Endodermal cell (in vitro differentiated cells): ENCODE data around the gene TAB2. TPM values are rescaled to one million over a fixed set of nuclear protein-coding genes. Genes with fewer than 3 reads are reported as not detected.

ENCODE experiments used
- DNase-seq: peaks from one replicate; pipeline ENCODE4 v3.0.0-alpha.2; 2017
- H3K27ac ChIP-seq: 2 replicates; pipeline ENCODE4 v1.5.1; 2013; ENCODE audit warnings: mild to moderate bottlenecking, low read depth, low read length, moderate library complexity
- H3K27me3 ChIP-seq: 2 replicates; pipeline ENCODE4 v1.6.1; 2013; ENCODE audit warnings: mild to moderate bottlenecking, low read length, moderate library complexity; ENCODE audit not compliant: insufficient read depth, control insufficient read depth, poor library complexity, severe bottlenecking
- H3K36me3 ChIP-seq: 2 replicates; pipeline ENCODE4 v1.7.0; 2013; ENCODE audit warnings: mild to moderate bottlenecking, low read length, moderate library complexity; ENCODE audit not compliant: control insufficient read depth, insufficient read depth
- H3K4me1 ChIP-seq: one replicate; pipeline ENCODE4 v1.7.0; 2013; ENCODE audit warnings: low read length; ENCODE audit not compliant: control insufficient read depth, insufficient read depth
- H3K4me3 ChIP-seq: 2 replicates; pipeline ENCODE4 v1.5.1; 2013; ENCODE audit warnings: mild to moderate bottlenecking, low read length, moderate library complexity
- H3K9ac ChIP-seq: 2 replicates; pipeline ENCODE4 v1.6.1; 2013; ENCODE audit warnings: mild to moderate bottlenecking, low read length, moderate library complexity; ENCODE audit not compliant: poor library complexity, severe bottlenecking; ENCODE audit errors: extremely low read depth
- H3K9me3 ChIP-seq: 2 replicates; pipeline ENCODE4 v1.6.1; 2013; ENCODE audit warnings: mild to moderate bottlenecking, low read length, moderate library complexity; ENCODE audit not compliant: control insufficient read depth
- H3K27ac Mint-ChIP-seq: 2 replicates; pipeline ENCODE4 v1.8.0; 2020; ENCODE audit warnings: mixed read lengths
- H3K27me3 Mint-ChIP-seq: 2 replicates; pipeline ENCODE4 v1.8.0; 2021; ENCODE audit warnings: mild to moderate bottlenecking, mixed read lengths; ENCODE audit not compliant: insufficient read depth
- H3K36me3 Mint-ChIP-seq: 2 replicates; pipeline ENCODE4 v1.8.0; 2020; ENCODE audit warnings: low read depth, mixed read lengths
- H3K4me1 Mint-ChIP-seq: 2 replicates; pipeline ENCODE4 v1.8.0; 2020; ENCODE audit warnings: mixed read lengths
- H3K4me3 Mint-ChIP-seq: 2 replicates; pipeline ENCODE4 v1.8.0; 2020; ENCODE audit warnings: mild to moderate bottlenecking, moderate library complexity, mixed read lengths
- H3K9me3 Mint-ChIP-seq: 2 replicates; pipeline ENCODE4 v1.8.0; 2020; ENCODE audit warnings: mild to moderate bottlenecking, mixed read lengths
- WGBS, 2 experiments: methylation state at CpG; one replicate each; pipeline versions ENCODE4 v1.1.5 to v1.1.7; 2013; ENCODE audit warnings: missing lambda C conversion rate in 2 of 2, mixed read lengths in 1 of 2; ENCODE audit not compliant: insufficient coverage in 1 of 2, insufficient read length in 1 of 2; 5-methylcytosine and 5-hydroxymethylcytosine counted together
- total RNA-seq, 2 donors: library from RNA; stranded (reverse); fragmentation: NEBNext Ultra II Directional in 1 of 2; extraction: Animal tissue kit (Norgen Biotek cat#: 25700) in 1 of 2; gene quantifications; 2 replicates in 1 of 2; 3 replicates in 1 of 2; pipeline ENCODE4 v1.2.1, GENCODE V29; 2021
- TF ChIP-seq, protein P1 (sequence below): fragments of 200-600 bp; sonication (generic); conservative IDR thresholded peaks from 2 replicates; pipeline ENCODE4 v1.5.0; 2021; ENCODE audit warnings: antibody characterized with exemption, mild to moderate bottlenecking

The TAB2 gene
- total RNA-seq, 2 donors from 2014 or later = 51.1 to 54.8 TPM

DNA sequence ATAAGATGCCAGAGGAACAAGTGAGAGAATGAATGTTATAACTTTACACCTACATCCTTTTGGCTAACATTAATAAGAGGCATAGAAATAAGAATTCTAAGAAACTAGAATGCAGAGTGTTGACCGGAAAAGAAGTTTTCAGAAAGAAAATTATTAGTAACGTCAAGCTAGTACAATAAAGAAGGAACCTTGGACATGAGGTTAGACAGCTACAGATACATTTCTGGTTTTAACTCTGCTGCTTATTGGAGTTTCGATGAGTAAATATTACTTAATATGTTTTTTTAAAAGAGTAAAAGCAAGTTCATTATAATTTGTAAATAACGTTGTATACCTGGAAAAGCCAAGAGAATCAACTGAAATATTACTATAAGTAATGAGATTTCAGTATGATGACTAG lies 22.7 kb downstream of the TAB2 start:
- no peaks in the 10 kb centered on the region for H3K27me3 ChIP-seq
- H3K4me3 ChIP-seq = no peak overlapping the region
- no peak overlapping the region for H3K4me3 Mint-ChIP-seq
- no peaks in the 10 kb centered on the region for H3K9me3 ChIP-seq
- DNase-seq = no peak
- TF ChIP-seq, protein P1, sequence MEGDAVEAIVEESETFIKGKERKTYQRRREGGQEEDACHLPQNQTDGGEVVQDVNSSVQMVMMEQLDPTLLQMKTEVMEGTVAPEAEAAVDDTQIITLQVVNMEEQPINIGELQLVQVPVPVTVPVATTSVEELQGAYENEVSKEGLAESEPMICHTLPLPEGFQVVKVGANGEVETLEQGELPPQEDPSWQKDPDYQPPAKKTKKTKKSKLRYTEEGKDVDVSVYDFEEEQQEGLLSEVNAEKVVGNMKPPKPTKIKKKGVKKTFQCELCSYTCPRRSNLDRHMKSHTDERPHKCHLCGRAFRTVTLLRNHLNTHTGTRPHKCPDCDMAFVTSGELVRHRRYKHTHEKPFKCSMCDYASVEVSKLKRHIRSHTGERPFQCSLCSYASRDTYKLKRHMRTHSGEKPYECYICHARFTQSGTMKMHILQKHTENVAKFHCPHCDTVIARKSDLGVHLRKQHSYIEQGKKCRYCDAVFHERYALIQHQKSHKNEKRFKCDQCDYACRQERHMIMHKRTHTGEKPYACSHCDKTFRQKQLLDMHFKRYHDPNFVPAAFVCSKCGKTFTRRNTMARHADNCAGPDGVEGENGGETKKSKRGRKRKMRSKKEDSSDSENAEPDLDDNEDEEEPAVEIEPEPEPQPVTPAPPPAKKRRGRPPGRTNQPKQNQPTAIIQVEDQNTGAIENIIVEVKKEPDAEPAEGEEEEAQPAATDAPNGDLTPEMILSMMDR = no peak
- peaks cover 5% of the 10 kb centered on the region for H3K36me3 Mint-ChIP-seq
- peaks cover 15% of the 10 kb centered on the region for H3K36me3 ChIP-seq
- 79 to 89% methylated on average over 2 to 4 of the region's 4 CpGs for WGBS, 2 experiments
- H3K9me3 Mint-ChIP-seq = peaks cover 3% of the 10 kb centered on the region
- H3K4me1 ChIP-seq = peaks cover 6% of the 10 kb centered on the region
- H3K27ac Mint-ChIP-seq = no peak overlapping the region
- no peak overlapping the region for H3K9ac ChIP-seq
- H3K27me3 Mint-ChIP-seq = no peaks in the 10 kb centered on the region
- peaks cover 18% of the 10 kb centered on the region for H3K4me1 Mint-ChIP-seq
- H3K27ac ChIP-seq = no peak overlapping the region

- no peak overlapping the region for H3K9ac ChIP-seq
- WGBS, 2 experiments = 88% methylated on average over 1 of the region's 1 CpG; no CpG with 5 or more reads in 1 of the 2 experiments
- Mint-ChIP-seq H3K9me3 (peaks cover 3% of the 10 kb centered on the region), H3K4me1 (peaks cover 4% of the 10 kb centered on the region), H3K27ac (no peak overlapping the region), H3K4me3 (no peak overlapping the region), H3K27me3 (no peaks in the 10 kb centered on the region), H3K36me3 (peaks cover 5% of the 10 kb centered on the region)
- no peaks in the 10 kb centered on the region for H3K4me1 ChIP-seq
- H3K9me3 ChIP-seq = no peaks in the 10 kb centered on the region
- no peaks in the 10 kb centered on the region for H3K27me3 ChIP-seq
- no peak for DNase-seq
- peaks cover 15% of the 10 kb centered on the region for H3K36me3 ChIP-seq
- H3K27ac ChIP-seq = no peak overlapping the region
- TF ChIP-seq, protein P1 = no peak
- no peak overlapping the region for H3K4me3 ChIP-seq
These were observed 25.0 kb downstream of the TAB2 start for GRCh38 chr6:149342525-149342924.

- no CpG with 5 or more reads among the region's 1 CpG for WGBS, 2 experiments
- H3K9me3 Mint-ChIP-seq = peaks cover 3% of the 10 kb centered on the region
These were observed 26.0 kb downstream of the TAB2 start for GRCh38 chr6:149343501-149343900.

More at GRCh38 chr6:149343501-149343900, 26.0 kb downstream of the TAB2 start:
- H3K4me1 ChIP-seq = no peaks in the 10 kb centered on the region
- peaks cover 15% of the 10 kb centered on the region for H3K36me3 ChIP-seq
- no peak overlapping the region for H3K4me3 Mint-ChIP-seq
- no peak overlapping the region for H3K4me3 ChIP-seq
- H3K27ac ChIP-seq = no peak overlapping the region
- H3K27me3 Mint-ChIP-seq = no peaks in the 10 kb centered on the region
- H3K4me1 Mint-ChIP-seq = peaks cover 1% of the 10 kb centered on the region
- TF ChIP-seq, protein P1 = no peak
- no peaks in the 10 kb centered on the region for H3K27me3 ChIP-seq
- peaks cover 9% of the 10 kb centered on the region for H3K36me3 Mint-ChIP-seq
- no peak overlapping the region for H3K27ac Mint-ChIP-seq
- no peak for DNase-seq
- no peaks in the 10 kb centered on the region for H3K9me3 ChIP-seq
- H3K9ac ChIP-seq = no peak overlapping the region
